GM18858 (cell line): ENCODE results near the gene TMEM87B.

ENCODE experiments used
- ATAC-seq: cut with Tn5 transposase; IDR thresholded peaks from one replicate; pipeline ENCODE4 v1.9.1; 2021; ENCODE audit not compliant: unreplicated experiment

Gene TMEM87B

GRCh38 chr2:112163541-112163981 is 108.5 kb downstream of the TMEM87B start:
- ATAC-seq, result no peak

- no peak for ATAC-seq
These were observed 109.8 kb downstream of the TMEM87B start for GRCh38 chr2:112164876-112165275.

- no peak for ATAC-seq
These were observed 110.2 kb downstream of the TMEM87B start for GRCh38 chr2:112165296-112165695.

GRCh38 chr2:112166806-112167499 is 111.9 kb downstream of the TMEM87B start:
- ATAC-seq, result no peak

- no peak for ATAC-seq
These were observed 113.5 kb downstream of the TMEM87B start for GRCh38 chr2:112168422-112169124.
